DOHH2 (cell line): ENCODE results near the gene ZNF76.

Source experiments
- H3F3A ChIP-seq: fragments of 200-600 bp; sonication (generic), shearing (Covaris generic); 2 replicates; pipeline ENCODE4 v1.6.0; 2016; ENCODE audit warnings: antibody characterized with exemption, mild to moderate bottlenecking; ENCODE audit not compliant: control insufficient read depth, insufficient read depth
- H3K27ac ChIP-seq: fragments of 200-600 bp; sonication (generic); 2 replicates; pipeline ENCODE4 v1.5.1; 2014; ENCODE audit warnings: low read depth, mild to moderate bottlenecking, low read length, moderate library complexity
- H3K27me3 ChIP-seq: fragments of 200-600 bp; sonication (generic); 2 replicates; pipeline ENCODE4 v1.6.1; 2014; ENCODE audit warnings: mild to moderate bottlenecking, low read length, mixed read lengths; ENCODE audit not compliant: control insufficient read depth
- H3K36me3 ChIP-seq: fragments of 200-600 bp; sonication (generic); 2 replicates; pipeline ENCODE4 v1.6.1; 2014; ENCODE audit warnings: mild to moderate bottlenecking, low read length, moderate library complexity, mixed read lengths; ENCODE audit not compliant: control insufficient read depth
- H3K4me1 ChIP-seq: fragments of 200-600 bp; sonication (generic); 2 replicates; pipeline ENCODE4 v1.6.1; 2014; ENCODE audit warnings: mild to moderate bottlenecking, low read length, mixed read lengths; ENCODE audit not compliant: control insufficient read depth
- H3K4me2 ChIP-seq: fragments of 200-600 bp; sonication (generic); 2 replicates; pipeline ENCODE4 v1.6.0; 2014; ENCODE audit warnings: mild to moderate bottlenecking, low read length, moderate library complexity
- H3K4me3 ChIP-seq: fragments of 200-600 bp; sonication (generic); 2 replicates; pipeline ENCODE4 v1.5.1; 2014; ENCODE audit warnings: mild to moderate bottlenecking, low read length, mixed read lengths
- H3K79me2 ChIP-seq: fragments of 200-600 bp; sonication (generic); 2 replicates; pipeline ENCODE4 v1.6.1; 2014; ENCODE audit warnings: mild to moderate bottlenecking, low read length, mixed read lengths; ENCODE audit not compliant: control insufficient read depth
- H3K9me2 ChIP-seq: fragments of 200-600 bp; sonication (generic); replicated peaks from 2 replicates; pipeline ENCODE4 v1.6.1; 2014; ENCODE audit warnings: mild to moderate bottlenecking, low read length, mixed read lengths; ENCODE audit not compliant: control insufficient read depth
- H3K9me3 ChIP-seq: fragments of 200-600 bp; sonication (generic); 2 replicates; pipeline ENCODE4 v1.6.1; 2014; ENCODE audit warnings: antibody characterized with exemption, low read length, mixed read lengths; ENCODE audit not compliant: control insufficient read depth, insufficient read depth
- H4K20me1 ChIP-seq: fragments of 200-600 bp; sonication (generic); 2 replicates; pipeline ENCODE4 v1.6.0; 2014; ENCODE audit warnings: low read depth, mild to moderate bottlenecking, antibody characterized with exemption, low read length, moderate library complexity; ENCODE audit not compliant: control insufficient read depth, insufficient read depth
- EZH2phosphoT487 ChIP-seq: fragments of 200-600 bp; sonication (generic); IDR thresholded peaks from 2 replicates; pipeline ENCODE4 v1.6.1; 2017; ENCODE audit warnings: borderline replicate concordance, mild to moderate bottlenecking, antibody characterized with exemption, low read length, moderate library complexity, mixed read lengths
- TF ChIP-seq, protein P1 (sequence below): fragments of 200-600 bp; sonication (generic); IDR thresholded peaks from one replicate; pipeline ENCODE4 v1.5.1; 2014; ENCODE audit warnings: antibody characterized with exemption, mild to moderate bottlenecking, low read depth, low read length; ENCODE audit not compliant: poor library complexity, severe bottlenecking

The ZNF76 gene

GRCh38 chr6:35237476-35237875, 22.1 kb upstream of the ZNF76 start:
- no peak overlapping the region for H3K4me3 ChIP-seq
- H3K9me2 ChIP-seq: no peaks in the 10 kb centered on the region
- TF ChIP-seq, protein P1, sequence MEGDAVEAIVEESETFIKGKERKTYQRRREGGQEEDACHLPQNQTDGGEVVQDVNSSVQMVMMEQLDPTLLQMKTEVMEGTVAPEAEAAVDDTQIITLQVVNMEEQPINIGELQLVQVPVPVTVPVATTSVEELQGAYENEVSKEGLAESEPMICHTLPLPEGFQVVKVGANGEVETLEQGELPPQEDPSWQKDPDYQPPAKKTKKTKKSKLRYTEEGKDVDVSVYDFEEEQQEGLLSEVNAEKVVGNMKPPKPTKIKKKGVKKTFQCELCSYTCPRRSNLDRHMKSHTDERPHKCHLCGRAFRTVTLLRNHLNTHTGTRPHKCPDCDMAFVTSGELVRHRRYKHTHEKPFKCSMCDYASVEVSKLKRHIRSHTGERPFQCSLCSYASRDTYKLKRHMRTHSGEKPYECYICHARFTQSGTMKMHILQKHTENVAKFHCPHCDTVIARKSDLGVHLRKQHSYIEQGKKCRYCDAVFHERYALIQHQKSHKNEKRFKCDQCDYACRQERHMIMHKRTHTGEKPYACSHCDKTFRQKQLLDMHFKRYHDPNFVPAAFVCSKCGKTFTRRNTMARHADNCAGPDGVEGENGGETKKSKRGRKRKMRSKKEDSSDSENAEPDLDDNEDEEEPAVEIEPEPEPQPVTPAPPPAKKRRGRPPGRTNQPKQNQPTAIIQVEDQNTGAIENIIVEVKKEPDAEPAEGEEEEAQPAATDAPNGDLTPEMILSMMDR: no peak
- no peak for TF ChIP-seq EZH2phosphoT487
- no peak overlapping the region for H3K4me2 ChIP-seq
- no peaks in the 10 kb centered on the region for H3F3A ChIP-seq
- H3K27me3 ChIP-seq: no peaks in the 10 kb centered on the region
- H4K20me1 ChIP-seq: peaks cover 5% of the 10 kb centered on the region; the same call in 1 of the 2 replicates
- H3K4me1 ChIP-seq: no peaks in the 10 kb centered on the region
- no peaks in the 10 kb centered on the region for H3K9me3 ChIP-seq
- H3K27ac ChIP-seq: no peak overlapping the region
- no peaks in the 10 kb centered on the region for H3K79me2 ChIP-seq
- no peaks in the 10 kb centered on the region for H3K36me3 ChIP-seq

DNA sequence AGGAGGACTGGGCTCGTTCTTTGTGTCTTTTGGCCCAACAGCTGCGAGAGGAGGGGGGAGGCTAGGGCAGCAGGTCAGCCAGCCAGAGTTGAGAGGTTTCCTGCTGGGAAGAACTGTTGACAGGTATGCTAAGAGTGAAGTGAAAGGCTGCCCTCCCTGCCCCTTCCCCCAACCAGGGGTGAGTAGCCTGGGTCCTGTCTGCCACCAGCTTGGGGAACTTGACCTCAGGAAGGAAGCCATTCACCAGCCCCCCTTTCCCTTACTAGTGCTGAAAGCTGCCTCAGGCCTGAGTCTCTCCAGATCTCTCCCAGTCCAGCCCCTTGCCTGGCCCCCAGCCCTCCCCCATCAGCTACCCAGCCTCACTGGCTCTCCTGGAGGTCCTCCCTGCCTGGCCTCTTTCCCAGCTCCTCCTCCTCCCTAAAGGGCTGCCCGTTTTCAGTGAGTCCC, 20.7 kb upstream of the ZNF76 start:
- no peaks in the 10 kb centered on the region for H3K9me2 ChIP-seq
- no peaks in the 10 kb centered on the region for H3K9me3 ChIP-seq
- H3K79me2 ChIP-seq: no peaks in the 10 kb centered on the region
- no peak overlapping the region for H3K4me2 ChIP-seq
- H3K27ac ChIP-seq: no peak overlapping the region
- H3K4me3 ChIP-seq: no peak overlapping the region
- no peaks in the 10 kb centered on the region for H3K4me1 ChIP-seq
- H3F3A ChIP-seq: no peaks in the 10 kb centered on the region
- H4K20me1 ChIP-seq: peaks cover 8% of the 10 kb centered on the region; the same call in 1 of the 2 replicates
- H3K36me3 ChIP-seq: no peaks in the 10 kb centered on the region
- no peaks in the 10 kb centered on the region for H3K27me3 ChIP-seq
- TF ChIP-seq, protein P1: no peak
- TF ChIP-seq EZH2phosphoT487: no peak

DNA sequence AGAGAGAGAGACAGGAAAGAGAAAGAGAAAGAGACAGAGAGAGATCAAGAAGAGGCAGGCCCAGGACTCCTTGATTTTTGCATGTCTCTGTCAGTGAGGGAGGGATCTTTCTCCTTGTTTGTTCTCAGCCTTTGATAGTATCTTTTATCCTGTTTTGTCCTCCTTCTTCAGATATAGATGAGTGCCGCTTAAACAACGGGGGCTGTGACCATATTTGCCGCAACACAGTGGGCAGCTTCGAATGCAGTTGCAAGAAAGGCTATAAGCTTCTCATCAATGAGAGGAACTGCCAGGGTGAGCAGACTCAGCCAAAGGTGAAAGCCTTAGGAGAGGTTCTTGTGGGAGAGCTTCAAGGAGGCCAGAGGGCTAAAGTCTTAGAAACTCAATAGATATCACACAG, 20.0 kb upstream of the ZNF76 start:
- Histone ChIP-seq H3K9me3 (no peaks in the 10 kb centered on the region), H3K9me2 (no peaks in the 10 kb centered on the region), H3K4me3 (no peak overlapping the region), H3K27ac (no peak overlapping the region), H3K79me2 (no peaks in the 10 kb centered on the region), H3K36me3 (no peaks in the 10 kb centered on the region), H3K4me2 (no peak overlapping the region), H3F3A (no peaks in the 10 kb centered on the region), H3K27me3 (no peaks in the 10 kb centered on the region), H4K20me1 (peaks cover 8% of the 10 kb centered on the region; the same call in 1 of the 2 replicates), H3K4me1 (no peaks in the 10 kb centered on the region)
- no peak for TF ChIP-seq EZH2phosphoT487
- TF ChIP-seq, protein P1: no peak
